NCI-H187 treated with DMSO at 0.1 percent for 48 hours (cell line): ENCODE results near the gene NEK4.
"Not testable (repeated sequence)": the region's sequence is repeated elsewhere in the genome, so short reads cannot be mapped to it uniquely, and the experiment has no call there.

Experiments used
- DNase-seq: peaks from one replicate; lab custom pipeline; 2025; lab: John Stamatoyannopoulos, UW

NEK4 gene

GRCh38 chr3:52731590-52731989 lies 39.1 kb downstream of the NEK4 start:
- DNase-seq: no peak

- DNase-seq: no peak
Observed at GRCh38 chr3:52730681-52731080, 40.1 kb downstream of the NEK4 start.

GRCh38 chr3:52728753-52729152 lies 42.0 kb downstream of the NEK4 start:
- not testable (repeated sequence) for DNase-seq

GRCh38 chr3:52724511-52724910 lies 46.2 kb downstream of the NEK4 start:
- DNase-seq: no peak

GRCh38 chr3:52723935-52724334 lies 46.8 kb downstream of the NEK4 start:
- DNase-seq: no peak

- DNase-seq: no peak
Observed at GRCh38 chr3:52722491-52722890, 48.2 kb downstream of the NEK4 start.

- DNase-seq: no peak
Observed at GRCh38 chr3:52721730-52722008, 49.1 kb downstream of the NEK4 start.

GRCh38 chr3:52721002-52721729 lies 49.6 kb downstream of the NEK4 start:
- DNase-seq: no peak

- no peak for DNase-seq
Observed at GRCh38 chr3:52719618-52720017, 51.1 kb downstream of the NEK4 start.

GRCh38 chr3:52715714-52716305 lies 54.9 kb downstream of the NEK4 start:
- DNase-seq: no peak

- no peak for DNase-seq
Observed at GRCh38 chr3:52714335-52715302, 56.1 kb downstream of the NEK4 start.

GRCh38 chr3:52712291-52713212 lies 58.2 kb downstream of the NEK4 start:
- no peak for DNase-seq

GRCh38 chr3:52710512-52710911 lies 60.2 kb downstream of the NEK4 start:
- DNase-seq: no peak

GRCh38 chr3:52707585-52707984 lies 63.2 kb downstream of the NEK4 start:
- DNase-seq: no peak

GRCh38 chr3:52705688-52706686 lies 64.8 kb downstream of the NEK4 start, which contains the start of the genes GLT8D1 and SPCS1:
Gene GLT8D1, minus strand, starts transcription at chr3:52705791. Its CDS starts 5,331 bp downstream, at chr3:52700460.
Gene SPCS1, plus strand, starts transcription at chr3:52706106. Its CDS starts 141 bp downstream, at chr3:52706247.
- peak; percentile 32 for DNase-seq

- no peak for DNase-seq
Observed at GRCh38 chr3:52705438-52705687, 65.4 kb downstream of the NEK4 start.

GRCh38 chr3:52704611-52705437 lies 65.9 kb downstream of the NEK4 start:
- DNase-seq: no peak

GRCh38 chr3:52703341-52703740 lies 67.4 kb downstream of the NEK4 start:
- DNase-seq: no peak

- DNase-seq: no peak
Observed at GRCh38 chr3:52697632-52697965, 73.1 kb downstream of the NEK4 start.
